SK-N-MC (cell line): ENCODE measurements around the gene EPB41.

ENCODE experiments used
- DNase-seq: peaks from one replicate; pipeline ENCODE4 v3.0.0-alpha.2; 2011; ENCODE audit warnings: low read depth, low spot score
- H3K27ac ChIP-seq: fragments of 200-600 bp; sonication (generic); 2 replicates; pipeline ENCODE4 v1.5.1; 2016; ENCODE audit warnings: mixed run types
- H3K36me3 ChIP-seq: fragments of 200-600 bp; sonication (generic); 2 replicates; pipeline ENCODE4 v1.6.1; 2017; ENCODE audit warnings: antibody characterized with exemption, low read length, mixed read lengths; ENCODE audit not compliant: insufficient read depth
- H3K4me3 ChIP-seq: fragments of 200-600 bp; sonication (generic); 2 replicates; pipeline ENCODE4 v1.5.1; 2016
- H3K9ac ChIP-seq: fragments of 200-600 bp; sonication (generic); 2 replicates; pipeline ENCODE4 v1.8.0; 2017; ENCODE audit warnings: mixed run types, mixed read lengths; ENCODE audit not compliant: insufficient read length
- H3K9me3 ChIP-seq: fragments of 200-600 bp; sonication (generic); 2 replicates; pipeline ENCODE4 v1.6.1; 2017; ENCODE audit warnings: low read depth, mild to moderate bottlenecking, antibody characterized with exemption, low read length, moderate library complexity, mixed read lengths
- EZH2 ChIP-seq: fragments of 200-600 bp; sonication (generic); IDR thresholded peaks from one replicate; pipeline ENCODE4 v1.6.1; 2017; ENCODE audit warnings: antibody characterized with exemption
- FOXP2 ChIP-seq: optimal IDR thresholded peaks from 2 replicates; pipeline ENCODE3; 2011; ENCODE audit warnings: mild to moderate bottlenecking, moderate library complexity; ENCODE audit not compliant: insufficient read depth; ENCODE audit errors: extremely low read length, control extremely low read depth
- POLR2AphosphoS5 ChIP-seq: IDR thresholded peaks from 2 replicates; pipeline ENCODE4 v1.6.1; 2012; ENCODE audit warnings: mild to moderate bottlenecking, low read depth, low read length, borderline replicate concordance

EPB41 gene

DNA sequence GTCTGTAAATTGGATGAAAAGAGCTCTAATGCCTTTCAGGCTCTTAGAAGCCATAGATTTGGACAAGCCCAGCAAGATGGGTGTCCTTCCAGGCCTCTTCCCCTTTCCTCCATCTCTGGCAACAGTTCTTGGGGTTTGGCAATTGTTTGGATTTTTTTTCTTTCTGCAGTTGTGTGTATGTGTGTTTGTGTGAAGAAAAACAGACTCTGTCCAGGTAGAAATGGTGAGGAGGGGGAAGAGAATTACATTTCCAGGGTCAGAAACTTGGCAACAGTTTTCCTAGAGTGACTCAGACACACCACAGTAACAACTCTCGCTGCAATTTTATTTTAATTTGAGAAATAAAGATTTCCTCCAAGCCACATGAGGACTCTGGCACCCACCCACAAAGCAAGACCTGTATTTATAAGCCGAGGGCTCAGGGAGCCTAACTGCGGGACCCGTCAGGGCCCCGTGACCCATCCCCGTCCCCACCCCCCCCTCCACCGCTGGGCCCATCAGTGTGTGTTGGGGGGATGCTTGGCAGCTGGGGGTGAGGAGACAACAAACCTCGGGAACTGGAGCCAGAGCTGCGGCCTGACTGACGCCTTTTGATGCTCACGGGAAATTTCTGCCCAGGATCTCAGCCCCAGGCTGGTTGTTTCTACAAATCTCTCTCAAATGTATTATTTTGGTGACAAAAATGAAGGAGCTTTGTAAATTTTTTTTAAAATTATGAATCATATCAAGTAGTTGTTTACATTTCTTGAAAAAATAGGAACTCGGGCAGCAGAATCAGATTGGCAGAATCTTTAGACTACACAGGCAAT, 205.0 kb downstream of the EPB41 start:
- Histone ChIP-seq H3K36me3 (peaks cover 40% of the 10 kb centered on the region), H3K27ac (peak overlapping the region; percentile 87), H3K9me3 (no peaks in the 10 kb centered on the region), H3K9ac (no peak overlapping the region), H3K4me3 (no peak overlapping the region)
- TF ChIP-seq FOXP2 (no peak), POLR2AphosphoS5 (no peak), EZH2 (no peak)
- no peak for DNase-seq

DNA sequence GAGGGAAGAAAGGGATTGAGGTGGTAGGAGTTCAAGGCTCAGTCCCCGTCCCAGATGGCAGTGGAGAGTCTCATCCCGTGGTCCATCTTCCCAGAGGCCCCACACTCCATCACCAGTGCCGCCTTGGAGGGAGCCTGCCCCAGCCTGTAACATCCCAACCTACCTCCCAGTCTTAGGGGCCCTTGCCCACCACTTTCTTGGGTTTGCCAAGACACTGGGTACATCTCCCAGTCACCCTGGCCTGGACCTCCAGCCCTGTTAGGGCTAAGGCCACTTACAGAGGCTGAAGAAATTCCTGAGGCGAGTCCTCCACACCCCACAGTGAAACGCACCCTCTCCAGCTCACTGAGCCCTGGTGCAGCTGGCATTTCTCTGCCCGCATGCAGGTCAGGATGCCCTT, 206.0 kb downstream of the EPB41 start:
- no peak overlapping the region for H3K4me3 ChIP-seq
- H3K9me3 ChIP-seq: no peaks in the 10 kb centered on the region
- TF ChIP-seq EZH2 (no peak), POLR2AphosphoS5 (no peak), FOXP2 (no peak)
- H3K9ac ChIP-seq: no peak overlapping the region
- peak overlapping the region; percentile 87 for H3K27ac ChIP-seq
- peaks cover 32% of the 10 kb centered on the region for H3K36me3 ChIP-seq
- DNase-seq: no peak

DNA sequence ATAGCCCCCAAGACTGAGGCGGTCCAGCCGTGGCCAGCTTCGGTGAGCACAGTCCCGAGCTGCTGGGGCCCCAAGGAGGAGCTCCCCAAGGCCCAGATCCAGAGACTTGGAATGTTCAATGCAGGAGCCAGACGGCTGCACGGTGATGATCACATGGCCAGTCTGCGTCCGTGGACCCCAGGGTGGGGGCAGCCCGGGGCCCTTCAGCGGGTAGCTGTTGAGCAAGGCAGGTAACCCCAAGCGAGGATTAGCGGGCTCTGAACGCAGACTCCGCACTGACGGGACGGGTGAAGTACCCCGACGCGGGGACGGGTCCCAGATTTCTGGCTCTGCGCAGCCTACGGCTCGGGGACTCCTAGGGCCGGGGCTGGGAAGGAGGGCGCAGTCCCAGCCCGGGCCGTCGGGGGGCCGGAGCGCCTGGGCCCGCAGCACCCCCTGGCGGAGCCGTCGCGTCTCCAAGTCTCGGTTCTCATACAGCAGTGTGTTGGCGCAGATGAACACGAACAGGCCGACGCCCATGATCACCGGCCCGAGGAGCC, 206.6 kb downstream of the EPB41 start:
- peaks cover 27% of the 10 kb centered on the region for H3K36me3 ChIP-seq
- DNase-seq: no peak
- no peak overlapping the region for H3K27ac ChIP-seq
- no peak overlapping the region for H3K4me3 ChIP-seq
- no peak overlapping the region for H3K9ac ChIP-seq
- TF ChIP-seq FOXP2 (no peak), POLR2AphosphoS5 (0 out of 2 replicates have a peak, but pooled peaks have one; percentile 19)
- H3K9me3 ChIP-seq: no peaks in the 10 kb centered on the region

DNA sequence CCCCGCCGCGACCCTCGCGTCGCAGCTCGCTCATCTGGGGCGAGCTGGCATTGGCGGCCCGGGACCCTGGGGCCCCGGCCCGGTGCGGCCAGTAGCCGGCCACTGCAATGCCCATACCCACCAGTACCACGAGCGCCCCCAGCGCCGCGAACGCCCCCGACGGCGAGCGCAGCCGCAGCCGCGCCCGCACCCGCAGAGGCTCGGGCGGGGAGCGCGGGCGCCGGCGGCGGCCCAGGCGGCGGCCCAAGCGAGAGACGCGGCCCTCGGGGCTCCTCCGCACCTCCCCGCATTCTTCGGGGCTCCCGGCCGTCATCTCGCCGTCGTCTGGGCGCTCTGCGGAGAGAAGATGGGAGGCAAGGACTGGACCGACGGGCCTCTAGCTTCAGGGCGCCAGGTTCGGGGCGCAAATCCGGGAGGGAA, 207.2 kb downstream of the EPB41 start:
- no peak for TF ChIP-seq POLR2AphosphoS5
- TF ChIP-seq EZH2: no peak
- no peak for TF ChIP-seq FOXP2
- Histone ChIP-seq H3K4me3 (no peak overlapping the region), H3K27ac (no peak overlapping the region), H3K9me3 (no peaks in the 10 kb centered on the region), H3K9ac (no peak overlapping the region), H3K36me3 (peaks cover 24% of the 10 kb centered on the region)
- no peak for DNase-seq

DNA sequence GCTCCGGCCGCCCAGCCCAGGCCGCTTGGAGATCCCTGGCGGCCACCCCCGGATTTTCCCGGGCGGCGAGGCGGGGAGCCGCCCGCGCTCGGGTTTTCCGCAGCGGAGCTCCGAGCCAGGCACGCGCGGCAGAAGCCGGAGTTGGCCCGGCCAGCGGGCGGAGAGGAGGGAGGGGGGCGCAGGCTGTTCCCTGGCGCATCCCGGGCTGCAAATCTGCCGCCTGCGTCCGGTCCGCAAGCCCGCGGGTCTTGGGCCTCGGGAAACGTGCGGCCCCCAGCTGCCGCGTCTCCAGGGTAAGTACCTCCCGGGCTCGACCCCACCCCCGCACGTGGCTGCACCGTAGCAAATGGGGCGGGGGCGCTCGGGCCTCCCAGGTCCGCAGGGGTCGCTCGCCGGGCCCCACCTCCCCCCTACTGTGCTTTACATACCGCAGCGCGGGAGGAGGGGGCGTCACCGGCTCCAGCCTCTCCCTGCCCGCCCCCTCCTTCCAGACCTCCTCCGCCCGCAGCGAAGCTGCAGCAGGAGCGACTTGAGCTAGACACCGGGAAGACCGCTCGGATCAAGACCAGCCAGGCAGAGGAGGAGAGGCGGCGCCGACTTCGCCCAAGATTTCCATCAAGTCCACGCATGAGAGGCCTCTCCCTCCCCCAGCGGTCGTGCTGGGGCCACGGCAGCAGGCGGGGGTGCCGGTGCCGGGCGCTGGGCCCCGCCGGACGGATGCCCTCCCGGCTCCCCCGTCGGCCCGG, 207.7 kb downstream of the EPB41 start:
- H3K27ac ChIP-seq: no peak overlapping the region
- no peak overlapping the region for H3K4me3 ChIP-seq
- H3K9me3 ChIP-seq: no peaks in the 10 kb centered on the region
- DNase-seq: no peak
- H3K36me3 ChIP-seq: peaks cover 18% of the 10 kb centered on the region
- no peak overlapping the region for H3K9ac ChIP-seq
- TF ChIP-seq FOXP2: no peak
- no peak for TF ChIP-seq POLR2AphosphoS5
- no peak for TF ChIP-seq EZH2

DNA sequence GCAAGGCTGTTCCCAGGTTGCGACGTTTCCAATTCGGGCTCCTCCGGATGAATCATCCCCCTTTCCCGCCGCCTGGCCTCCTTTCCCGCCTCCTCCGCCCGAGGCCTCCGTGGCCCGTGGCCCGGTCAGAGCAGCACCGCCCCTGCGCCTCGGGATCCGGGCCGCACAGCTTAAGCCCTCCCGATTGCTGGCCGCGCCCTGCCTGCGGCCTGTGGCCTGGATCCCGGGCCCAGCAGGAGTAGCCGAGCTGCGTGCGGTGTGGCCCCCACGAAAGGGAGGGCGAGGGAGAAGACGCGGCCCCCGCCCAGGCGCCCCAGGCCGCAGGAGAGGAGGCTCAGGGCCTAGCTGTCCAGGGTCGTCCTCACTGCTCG, 208.3 kb downstream of the EPB41 start:
- H3K9ac ChIP-seq: no peak overlapping the region
- H3K4me3 ChIP-seq: no peak overlapping the region
- DNase-seq: no peak
- H3K36me3 ChIP-seq: peaks cover 13% of the 10 kb centered on the region
- TF ChIP-seq POLR2AphosphoS5 (no peak), EZH2 (no peak), FOXP2 (no peak)
- H3K9me3 ChIP-seq: no peaks in the 10 kb centered on the region
- no peak overlapping the region for H3K27ac ChIP-seq

DNA sequence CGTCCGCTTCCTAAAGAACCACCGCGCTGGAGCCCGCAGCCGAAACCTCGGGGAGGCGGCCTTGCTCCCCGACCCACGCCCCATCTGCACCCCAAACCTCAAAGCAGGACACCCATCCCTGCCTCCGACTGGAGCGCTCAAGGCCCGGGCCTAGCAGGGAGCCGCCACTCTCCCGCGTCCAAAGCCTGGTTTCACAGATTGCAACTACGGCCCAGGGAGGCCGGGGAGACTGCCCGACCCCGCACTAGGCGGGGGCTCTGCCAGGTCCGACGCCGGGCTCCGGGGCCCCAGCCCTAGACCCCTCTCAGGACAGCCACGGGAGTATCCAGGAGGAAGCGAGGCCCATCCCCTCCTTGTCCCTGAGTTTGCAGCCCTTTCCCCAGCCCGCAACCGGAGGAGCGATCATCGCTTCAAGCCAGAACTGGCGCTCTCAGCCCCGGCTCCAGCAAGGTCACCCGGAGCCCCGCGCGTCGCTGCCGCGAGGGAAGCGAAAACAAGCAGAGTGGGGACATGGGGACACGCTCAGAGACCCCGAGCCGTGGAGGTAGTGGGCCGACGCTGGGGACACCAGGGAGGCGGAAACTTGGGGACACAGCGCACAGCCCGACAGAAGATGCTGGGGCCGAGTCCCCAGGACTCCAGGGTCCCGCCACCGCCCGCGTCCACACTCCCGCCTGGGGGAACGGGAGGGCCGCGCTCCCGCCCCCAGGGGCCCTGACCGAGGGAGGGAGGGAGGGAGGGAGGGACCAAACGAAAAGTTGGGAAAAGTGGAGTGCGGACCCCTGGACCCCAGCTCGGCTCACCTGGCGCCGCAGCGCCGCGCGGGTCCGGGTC, 208.9 kb downstream of the EPB41 start:
- Histone ChIP-seq H3K36me3 (peaks cover 7% of the 10 kb centered on the region; the same call in 1 of the 2 replicates), H3K27ac (no peak overlapping the region), H3K9me3 (no peaks in the 10 kb centered on the region), H3K4me3 (no peak overlapping the region), H3K9ac (no peak overlapping the region)
- no peak for DNase-seq
- no peak for TF ChIP-seq FOXP2
- no peak for TF ChIP-seq POLR2AphosphoS5
- no peak for TF ChIP-seq EZH2

DNA sequence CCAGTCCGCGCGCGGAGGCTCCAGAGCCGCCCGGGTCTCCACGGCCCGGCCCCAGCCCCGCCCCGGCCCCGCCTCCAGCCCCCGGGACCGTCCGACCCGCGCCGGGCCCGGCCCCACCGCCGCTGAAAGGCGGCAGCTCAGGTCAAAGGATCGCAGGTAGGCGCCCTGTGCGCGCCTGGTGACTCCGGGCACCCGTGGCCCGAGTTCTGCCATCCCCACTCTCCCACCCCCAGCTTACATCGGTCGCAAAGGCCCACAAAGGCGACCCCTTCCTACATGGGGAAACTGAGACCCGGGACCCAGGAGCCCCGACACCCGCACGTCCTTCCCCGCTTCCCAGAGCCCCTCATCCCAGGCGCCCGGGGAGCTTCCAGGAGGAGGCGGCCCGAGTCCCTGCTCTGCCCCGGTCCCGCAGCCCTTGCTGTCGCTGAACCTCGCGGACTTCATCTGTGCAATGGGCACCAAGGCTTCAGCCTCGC, 209.6 kb downstream of the EPB41 start, which contains the start of gene TMEM200B:
Gene TMEM200B, minus strand, starts transcription at position 17 of the 479 bp plus-strand sequence. CDS start 2,075 bp downstream, outside the sequence.
- Histone ChIP-seq H3K9me3 (no peaks in the 10 kb centered on the region), H3K4me3 (peak within 1 kb of the TSS; percentile 87), H3K9ac (peak within 1 kb of the TSS; percentile 73), H3K36me3 (peaks cover 2% of the 10 kb centered on the region; the same call in 1 of the 2 replicates), H3K27ac (peak within 1 kb of the TSS; percentile 31; the same call in 1 of the 2 replicates)
- no peak for TF ChIP-seq FOXP2
- no peak for TF ChIP-seq POLR2AphosphoS5
- TF ChIP-seq EZH2: no peak
- no peak for DNase-seq
